Mesenchymal stem cell (in vitro differentiated cells and primary cell): Measurements from ENCODE around the gene ZBTB5.

Experiments
- DNase-seq: peaks from one replicate; pipeline ENCODE4 v3.0.0-alpha.2; 2013
- H2AFZ ChIP-seq: one replicate; pipeline ENCODE4 v1.6.1; 2013; ENCODE audit warnings: low read depth, mild to moderate bottlenecking, control low read depth, inconsistent platforms, low read length, moderate library complexity
- H2AK5ac ChIP-seq: 2 replicates; pipeline ENCODE4 v1.6.1; 2013; ENCODE audit warnings: low read length, moderate library complexity, mild to moderate bottlenecking, inconsistent platforms; ENCODE audit not compliant: severe bottlenecking
- H2BK120ac ChIP-seq: one replicate; pipeline ENCODE4 v1.6.1; 2013; ENCODE audit warnings: low read depth, mild to moderate bottlenecking, inconsistent platforms, low read length, moderate library complexity
- H2BK12ac ChIP-seq, 2 experiments: one replicate each; pipeline ENCODE4 v1.6.1; 2013; ENCODE audit warnings: inconsistent platforms in 2 of 2, low read length in 2 of 2, mild to moderate bottlenecking in 2 of 2, moderate library complexity in 2 of 2, control low read depth in 1 of 2
- H2BK15ac ChIP-seq: one replicate; pipeline ENCODE4 v1.6.1; 2013; ENCODE audit warnings: mild to moderate bottlenecking, low read depth, inconsistent platforms; ENCODE audit not compliant: poor library complexity, severe bottlenecking
- H2BK5ac ChIP-seq: 2 replicates; pipeline ENCODE4 v1.6.1; 2013; ENCODE audit warnings: low read depth, mild to moderate bottlenecking, low read length, control low read depth, inconsistent platforms; ENCODE audit not compliant: poor library complexity, severe bottlenecking
- H3K14ac ChIP-seq, 2 experiments: one replicate each; pipeline ENCODE4 v1.6.1; 2013; ENCODE audit warnings: inconsistent platforms in 2 of 2, low read length in 2 of 2, control low read depth in 1 of 2, mild to moderate bottlenecking in 1 of 2, moderate library complexity in 1 of 2
- H3K18ac ChIP-seq, 2 experiments: one replicate each; pipeline ENCODE4 v1.6.1; 2013; ENCODE audit warnings: inconsistent platforms in 2 of 2, low read length in 2 of 2, control low read depth in 1 of 2, low read depth in 1 of 2, mild to moderate bottlenecking in 1 of 2
- H3K23ac ChIP-seq, 2 experiments: one replicate each; pipeline ENCODE4 v1.6.1; 2013; ENCODE audit warnings: inconsistent platforms in 2 of 2, low read length in 2 of 2, mild to moderate bottlenecking in 2 of 2, moderate library complexity in 2 of 2, control low read depth in 1 of 2
- H3K27ac ChIP-seq: 2 replicates; pipeline ENCODE4 v1.5.1; 2013; ENCODE audit warnings: mild to moderate bottlenecking, moderate library complexity, low read length, control low read depth, inconsistent platforms; ENCODE audit not compliant: poor library complexity, severe bottlenecking
- H3K27me3 ChIP-seq, 2 experiments: 2 replicates each; pipeline versions ENCODE4 v1.6.1 to v1.7.0; 2013; ENCODE audit warnings: low read length in 2 of 2, mild to moderate bottlenecking in 2 of 2, moderate library complexity in 2 of 2, control low read depth in 1 of 2, inconsistent platforms in 1 of 2; ENCODE audit not compliant: control insufficient read depth in 1 of 2, insufficient read depth in 1 of 2
- H3K36me3 ChIP-seq, 2 experiments: 2 replicates each; pipeline versions ENCODE4 v1.6.1 to v1.7.0; 2013; ENCODE audit warnings: low read length in 2 of 2, control low read depth in 1 of 2, inconsistent platforms in 1 of 2, low read depth in 1 of 2, mild to moderate bottlenecking in 1 of 2; ENCODE audit not compliant: insufficient read depth in 2 of 2, control insufficient read depth in 1 of 2
- H3K4ac ChIP-seq, 2 experiments: one replicate each; pipeline ENCODE4 v1.6.1; 2013; ENCODE audit warnings: inconsistent platforms in 2 of 2, low read length in 2 of 2, mild to moderate bottlenecking in 2 of 2, moderate library complexity in 2 of 2, control low read depth in 1 of 2, low read depth in 1 of 2
- H3K4me1 ChIP-seq: 2 replicates; pipeline ENCODE4 v1.6.1; 2013; ENCODE audit warnings: low read depth, low read length, control low read depth; ENCODE audit not compliant: control insufficient read depth, insufficient read depth
- H3K4me2 ChIP-seq: 2 replicates; pipeline ENCODE4 v1.6.1; 2013; ENCODE audit warnings: low read length, mild to moderate bottlenecking, inconsistent platforms; ENCODE audit not compliant: poor library complexity, severe bottlenecking
- H3K4me3 ChIP-seq, 2 experiments: 2 replicates each; pipeline versions ENCODE4 v1.5.1 to v1.7.0; 2013; ENCODE audit warnings: low read length in 2 of 2, mild to moderate bottlenecking in 2 of 2, control low read depth in 1 of 2, low read depth in 1 of 2; ENCODE audit not compliant: insufficient read depth in 1 of 2
- H3K79me1 ChIP-seq: replicated peaks from 2 replicates; pipeline ENCODE4 v1.6.1; 2013; ENCODE audit warnings: mild to moderate bottlenecking, control low read depth, low read length, inconsistent platforms; ENCODE audit not compliant: poor library complexity, severe bottlenecking
- H3K9ac ChIP-seq: 2 replicates; pipeline ENCODE4 v1.7.0; 2013; ENCODE audit warnings: mild to moderate bottlenecking, low read length, moderate library complexity
- H3K9me3 ChIP-seq: 2 replicates; pipeline ENCODE4 v1.7.0; 2013; ENCODE audit warnings: mild to moderate bottlenecking, low read length; ENCODE audit not compliant: control insufficient read depth
- H4K8ac ChIP-seq: one replicate; pipeline ENCODE4 v1.6.1; 2013; ENCODE audit warnings: inconsistent platforms, mild to moderate bottlenecking, low read length, moderate library complexity
- H4K91ac ChIP-seq: one replicate; pipeline ENCODE4 v1.6.1; 2013; ENCODE audit warnings: mild to moderate bottlenecking, low read length, inconsistent platforms
- WGBS: methylation state at CpG from one replicate; pipeline ENCODE4 v1.1.7; 2013; ENCODE audit warnings: mixed read lengths; 5-methylcytosine and 5-hydroxymethylcytosine counted together

ZBTB5 gene

DNA sequence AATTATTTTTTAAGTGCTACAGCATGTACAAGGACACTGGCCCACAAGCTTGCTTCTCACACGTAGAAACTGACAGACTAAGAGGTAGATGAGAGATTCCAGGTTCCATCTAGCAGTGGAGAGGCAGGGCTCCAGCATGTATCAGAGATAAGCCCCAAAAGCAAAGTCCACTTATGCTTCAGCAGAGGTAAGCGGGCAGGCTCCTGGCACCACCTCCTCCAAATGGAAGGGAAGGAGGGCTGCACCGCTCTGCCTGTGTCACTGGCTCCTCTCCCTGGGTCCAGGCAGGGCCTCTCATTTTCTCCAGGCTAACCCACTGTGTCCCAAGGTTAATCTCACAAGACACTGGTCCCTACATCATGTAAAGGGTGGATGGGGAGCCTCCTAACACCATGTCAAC is 26.9 kb downstream of the ZBTB5 start:
- no peak overlapping the region for H2AK5ac ChIP-seq
- H3K4me1 ChIP-seq = peaks cover 12% of the 10 kb centered on the region
- no peak overlapping the region for H4K91ac ChIP-seq
- no peak overlapping the region for H3K23ac ChIP-seq
- H2BK120ac ChIP-seq = no peak overlapping the region
- peaks cover 67 to 94% of the 10 kb centered on the region in 2 experiments for H3K36me3 ChIP-seq
- no peak overlapping the region for H3K4me3 ChIP-seq
- H3K27me3 ChIP-seq = no peaks in the 10 kb centered on the region
- no peak overlapping the region for H4K8ac ChIP-seq
- H3K14ac ChIP-seq = no peak overlapping the region
- DNase-seq = no peak
- H2AFZ ChIP-seq = no peak overlapping the region
- H3K18ac ChIP-seq = no peak overlapping the region
- H3K27ac ChIP-seq = no peak overlapping the region
- H2BK12ac ChIP-seq = no peak overlapping the region
- H3K4ac ChIP-seq = no peak overlapping the region
- peaks cover 61% of the 10 kb centered on the region for H3K79me1 ChIP-seq
- WGBS = 100% methylated on average over 3 of the region's 3 CpGs
- H3K4me2 ChIP-seq = no peak overlapping the region
- no peak overlapping the region for H2BK5ac ChIP-seq
- no peaks in the 10 kb centered on the region for H3K9me3 ChIP-seq
- no peak overlapping the region for H2BK15ac ChIP-seq
- H3K9ac ChIP-seq = no peak overlapping the region

DNA sequence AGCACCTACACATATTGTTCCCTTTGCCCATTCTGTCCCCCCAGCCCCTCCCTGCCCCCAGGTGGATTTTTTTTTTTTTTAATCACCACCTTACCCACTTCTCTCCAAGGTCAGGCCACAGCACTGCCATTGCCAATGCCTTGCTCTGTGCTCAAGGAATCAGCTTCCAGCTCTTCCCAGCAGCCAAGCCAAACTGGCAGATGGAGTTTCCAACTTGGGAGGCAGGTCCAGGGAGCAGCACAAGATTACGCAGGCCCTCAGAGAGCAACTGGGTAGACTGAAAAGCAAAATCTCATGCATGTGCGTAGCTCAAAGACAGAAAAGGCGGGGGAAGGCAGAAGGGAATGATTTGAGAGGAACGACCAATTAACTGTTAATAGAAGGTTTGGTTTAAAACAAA is 27.6 kb downstream of the ZBTB5 start:
- no peak overlapping the region for H3K18ac ChIP-seq
- no peak overlapping the region for H3K14ac ChIP-seq
- H3K4ac ChIP-seq = no peak overlapping the region
- H3K36me3 ChIP-seq = peaks cover 75 to 94% of the 10 kb centered on the region in 2 experiments
- WGBS = 93% methylated on average over 4 of the region's 4 CpGs
- no peak overlapping the region for H2BK5ac ChIP-seq
- no peaks in the 10 kb centered on the region for H3K27me3 ChIP-seq
- H4K91ac ChIP-seq = no peak overlapping the region
- no peak overlapping the region for H2BK120ac ChIP-seq
- H3K4me3 ChIP-seq = no peak overlapping the region
- H2AFZ ChIP-seq = no peak overlapping the region
- H3K4me2 ChIP-seq = no peak overlapping the region
- H4K8ac ChIP-seq = no peak overlapping the region
- H3K23ac ChIP-seq = no peak overlapping the region
- DNase-seq = no peak
- H3K9me3 ChIP-seq = no peaks in the 10 kb centered on the region
- H3K9ac ChIP-seq = no peak overlapping the region
- H3K27ac ChIP-seq = no peak overlapping the region
- H2BK12ac ChIP-seq = no peak overlapping the region
- H2BK15ac ChIP-seq = no peak overlapping the region
- peaks cover 16% of the 10 kb centered on the region for H3K4me1 ChIP-seq
- H3K79me1 ChIP-seq = peaks cover 62% of the 10 kb centered on the region
- H2AK5ac ChIP-seq = no peak overlapping the region

DNA sequence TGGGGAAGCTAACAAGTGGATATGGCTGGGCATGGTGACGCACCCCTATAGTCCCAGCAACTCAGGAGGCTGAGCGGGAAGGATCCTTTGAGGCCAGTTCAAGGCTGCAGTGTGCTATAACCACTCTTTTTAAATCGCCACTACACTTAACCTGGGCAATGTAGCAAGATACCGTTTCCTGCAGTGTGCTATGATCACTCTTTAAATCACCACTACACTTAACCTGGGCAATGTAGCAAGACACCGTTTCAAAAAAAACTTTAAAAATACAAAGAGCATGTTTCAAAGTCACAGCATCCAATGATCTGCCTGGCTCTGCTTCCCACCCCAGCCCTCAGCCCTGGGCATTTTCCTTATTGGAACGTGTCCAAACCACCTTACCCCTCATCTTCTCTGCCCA is 28.2 kb downstream of the ZBTB5 start:
- no peak overlapping the region for H3K4me2 ChIP-seq
- H2AK5ac ChIP-seq = no peak overlapping the region
- H3K23ac ChIP-seq = no peak overlapping the region
- H3K36me3 ChIP-seq = peaks cover 74 to 93% of the 10 kb centered on the region in 2 experiments
- no peak overlapping the region for H3K9ac ChIP-seq
- H3K14ac ChIP-seq = no peak overlapping the region
- DNase-seq = no peak
- no peak overlapping the region for H2BK15ac ChIP-seq
- peaks cover 58% of the 10 kb centered on the region for H3K79me1 ChIP-seq
- H2BK120ac ChIP-seq = no peak overlapping the region
- H3K27me3 ChIP-seq = no peaks in the 10 kb centered on the region
- H3K9me3 ChIP-seq = no peaks in the 10 kb centered on the region
- WGBS = 94% methylated on average over 6 of the region's 6 CpGs
- H2BK5ac ChIP-seq = no peak overlapping the region
- peaks cover 12% of the 10 kb centered on the region for H3K4me1 ChIP-seq
- H2AFZ ChIP-seq = no peak overlapping the region
- no peak overlapping the region for H3K18ac ChIP-seq
- H3K4ac ChIP-seq = no peak overlapping the region
- no peak overlapping the region for H3K27ac ChIP-seq
- H3K4me3 ChIP-seq = no peak overlapping the region
- H4K8ac ChIP-seq = no peak overlapping the region
- no peak overlapping the region for H4K91ac ChIP-seq
- no peak overlapping the region for H2BK12ac ChIP-seq

DNA sequence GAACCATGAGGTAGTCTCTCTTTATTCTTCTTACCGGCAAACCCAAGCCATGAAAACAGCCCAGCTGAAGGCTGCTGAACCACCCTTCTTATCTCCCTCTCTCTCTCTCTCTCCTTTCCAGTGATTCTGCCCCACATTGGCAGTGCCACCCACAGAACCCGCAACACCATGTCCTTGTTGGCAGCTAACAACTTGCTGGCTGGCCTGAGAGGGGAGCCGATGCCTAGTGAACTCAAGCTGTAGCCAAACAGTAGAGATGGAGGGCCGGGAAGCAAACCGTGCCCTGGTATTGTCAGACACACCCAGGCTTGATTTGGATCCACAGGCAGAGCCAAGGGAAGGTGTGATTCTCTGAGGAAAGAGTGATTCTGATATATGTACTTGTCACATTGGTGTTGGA is 28.7 kb downstream of the ZBTB5 start:
- no peak overlapping the region for H3K14ac ChIP-seq

More for the DNA sequence above, 28.7 kb downstream of the ZBTB5 start:
- no peaks in the 10 kb centered on the region for H3K27me3 ChIP-seq
- peaks cover 12% of the 10 kb centered on the region for H3K4me1 ChIP-seq
- no peak overlapping the region for H3K4me3 ChIP-seq
- H2BK15ac ChIP-seq = no peak overlapping the region
- H3K9me3 ChIP-seq = no peaks in the 10 kb centered on the region
- no peak overlapping the region for H2AK5ac ChIP-seq
- no peak overlapping the region for H2BK120ac ChIP-seq
- no peak overlapping the region for H3K18ac ChIP-seq
- no peak overlapping the region for H2BK12ac ChIP-seq
- no peak overlapping the region for H4K91ac ChIP-seq
- H2BK5ac ChIP-seq = no peak overlapping the region
- no peak for DNase-seq
- H3K9ac ChIP-seq = no peak overlapping the region
- H2AFZ ChIP-seq = no peak overlapping the region
- H3K4ac ChIP-seq = no peak overlapping the region
- no peak overlapping the region for H3K27ac ChIP-seq
- H4K8ac ChIP-seq = no peak overlapping the region
- H3K4me2 ChIP-seq = no peak overlapping the region
- peaks cover 72 to 93% of the 10 kb centered on the region in 2 experiments for H3K36me3 ChIP-seq
- H3K23ac ChIP-seq = no peak overlapping the region
- WGBS = 96% methylated on average over 5 of the region's 5 CpGs
- peaks cover 56% of the 10 kb centered on the region for H3K79me1 ChIP-seq
